ENCODE measurements around the gene FAM3C.

- TF ChIP-seq CTCF (IDR thresholded peaks at IDR 0.05 in 2 of 3, conservative IDR thresholded peaks at IDR 0.05 in 1 of 3; ENCODE audit: borderline replicate concordance in 1 of 3, insufficient read depth in 1 of 3, low read depth in 2 of 3, low read length in 2 of 3) (no peak), MAX (IDR thresholded peaks at IDR 0.05) (no peak), REST (IDR thresholded peaks at IDR 0.05; ENCODE audit: low read depth) (no peak), EZH2 (IDR thresholded peaks at IDR 0.05) (no peak), POLR2A (IDR thresholded peaks at IDR 0.05; ENCODE audit: borderline replicate concordance, extremely low read depth, insufficient read depth, insufficient read length) (no peak), ATF3 (IDR thresholded peaks at IDR 0.05) (no peak), EZH2phosphoT487 (IDR thresholded peaks at IDR 0.05; ENCODE audit: borderline replicate concordance) (no peak), SP1 (IDR thresholded peaks at IDR 0.05; ENCODE audit: low read depth) (peak; percentile 29; the same call in 1 of the 2 replicates), ZFX (IDR thresholded peaks at IDR 0.05) (no peak), ZBTB33 (IDR thresholded peaks at IDR 0.05; ENCODE audit: extremely low read depth, insufficient replicate concordance, low read length) (no peak), POLR2AphosphoS5 (IDR thresholded peaks at IDR 0.05; ENCODE audit: low read depth, low read length) (no peak; the same call in 1 of the 2 replicates), TCF7L2 (IDR thresholded peaks at IDR 0.05; ENCODE audit: borderline replicate concordance, extremely low read depth, insufficient read depth, insufficient read length) (peak; percentile 13), CBX3 (IDR thresholded peaks at IDR 0.05; ENCODE audit: low read depth) (no peak)
These were observed 26.6 kb downstream of the FAM3C start for GRCh38 chr7:121369462-121369861.
